ENCODE results near the gene ALK.
A peak's percentile ranks its signal among the peaks of the same experiment; 100 is the strongest.

- no peak for TF ChIP-seq POLR2AphosphoS5 (IDR thresholded peaks at IDR 0.05; ENCODE audit: low read depth, low read length)
- TF ChIP-seq REST (IDR thresholded peaks at IDR 0.05; ENCODE audit: insufficient read depth in 1 of 2, low read depth in 2 of 2, low read length in 2 of 2) = peak; percentile 45 to 88; a peak in 2 of 4 replicates
- no peak for TF ChIP-seq SIN3A (IDR thresholded peaks at IDR 0.05; ENCODE audit: borderline replicate concordance, insufficient read depth, low read length)
These were observed 19.0 kb downstream of the ALK start for GRCh38 chr2:29902356-29902755.
